HG03354 (cell line): ENCODE results near the gene PLEKHD1.
"Not testable (repeated sequence)": the region's sequence is repeated elsewhere in the genome, so short reads cannot be mapped to it uniquely, and the experiment has no call there.

Experiments
- ATAC-seq: cut with Tn5 transposase; IDR thresholded peaks from one replicate; pipeline ENCODE4 v1.9.1; 2021; ENCODE audit warnings: mild to moderate bottlenecking; ENCODE audit not compliant: unreplicated experiment, poor library complexity, severe bottlenecking

PLEKHD1 gene

DNA sequence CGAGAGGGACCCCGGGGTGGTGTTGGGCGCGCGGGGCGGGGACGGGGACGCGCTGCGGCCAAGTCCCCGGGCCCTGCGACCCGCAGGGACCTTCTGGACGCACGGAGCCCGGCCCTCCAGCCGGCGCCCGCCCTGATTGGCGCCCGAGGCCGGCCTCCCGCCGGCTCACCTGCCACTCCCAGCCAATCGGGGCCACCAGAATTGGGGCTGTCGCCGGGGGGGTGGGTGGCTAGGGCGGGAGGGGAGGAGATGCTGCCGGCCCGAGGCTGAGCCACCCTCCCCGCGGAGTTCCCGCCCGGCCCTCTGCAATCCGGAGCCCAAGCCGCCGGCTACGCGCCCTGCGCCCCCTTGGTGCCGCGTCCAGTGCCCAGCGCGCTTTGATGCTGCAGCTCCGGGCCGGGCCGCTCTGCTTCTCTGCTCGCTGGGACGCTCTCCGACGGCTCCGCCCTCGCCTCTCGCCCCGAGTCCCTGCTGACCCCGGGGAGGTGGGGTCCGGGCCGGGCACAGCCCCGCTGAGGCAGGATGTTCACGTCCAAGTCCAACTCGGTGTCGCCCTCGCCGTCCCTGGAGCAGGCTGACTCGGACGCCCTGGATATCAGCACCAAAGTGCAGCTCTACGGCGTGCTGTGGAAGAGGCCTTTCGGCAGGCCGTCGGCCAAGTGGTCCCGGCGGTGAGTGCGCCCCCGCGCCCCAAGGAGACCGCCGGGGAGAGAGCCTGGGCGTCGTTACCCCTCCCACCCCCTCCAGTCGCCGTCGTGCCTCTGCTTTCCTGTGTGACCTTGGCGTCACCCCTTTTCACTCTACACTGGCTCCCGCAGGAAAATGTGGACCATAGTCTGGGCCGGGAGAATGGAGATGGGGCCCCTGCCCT is at the start of gene PLEKHD1:
Gene PLEKHD1 (plus strand): TSS at position 285 of the 871 bp plus-strand sequence. CDS start 238 bp downstream, at position 523.
- no peak for ATAC-seq

DNA sequence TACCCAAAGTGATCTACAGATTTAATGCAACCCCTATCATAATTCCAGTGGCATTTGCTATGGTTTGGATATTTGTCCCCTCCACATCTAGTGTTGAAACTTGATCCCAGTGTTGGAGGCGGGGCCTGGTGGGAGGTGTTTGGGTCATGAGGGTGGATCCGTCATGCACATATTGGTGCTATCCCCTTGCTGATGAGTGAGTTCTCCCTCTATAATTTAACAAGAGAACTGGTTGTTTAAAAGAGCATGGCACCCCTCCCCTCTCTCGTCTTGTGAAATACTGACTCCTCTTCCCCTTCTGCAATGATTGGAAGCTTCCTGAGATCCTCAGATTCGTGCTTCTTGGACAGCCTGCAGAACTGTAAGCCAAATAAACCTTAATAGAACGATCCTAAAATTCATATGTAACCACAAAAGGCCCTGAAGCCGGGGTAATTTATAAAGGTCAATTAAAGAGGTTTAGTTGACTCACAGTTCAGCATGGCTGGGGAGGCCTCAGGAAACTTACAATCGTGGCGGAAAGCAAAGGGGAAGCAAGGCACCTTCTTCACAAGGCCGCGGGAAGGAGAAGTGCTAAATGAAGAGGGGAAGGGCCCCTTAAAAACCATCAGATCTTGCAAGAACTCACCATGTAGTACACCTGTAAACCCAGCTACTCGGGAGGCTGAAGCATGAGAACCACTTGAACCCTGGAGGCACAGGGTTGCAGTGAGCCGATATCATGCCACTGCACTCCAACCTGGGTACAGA is 44.8 kb upstream of the PLEKHD1 start:
- ATAC-seq, result no peak

DNA sequence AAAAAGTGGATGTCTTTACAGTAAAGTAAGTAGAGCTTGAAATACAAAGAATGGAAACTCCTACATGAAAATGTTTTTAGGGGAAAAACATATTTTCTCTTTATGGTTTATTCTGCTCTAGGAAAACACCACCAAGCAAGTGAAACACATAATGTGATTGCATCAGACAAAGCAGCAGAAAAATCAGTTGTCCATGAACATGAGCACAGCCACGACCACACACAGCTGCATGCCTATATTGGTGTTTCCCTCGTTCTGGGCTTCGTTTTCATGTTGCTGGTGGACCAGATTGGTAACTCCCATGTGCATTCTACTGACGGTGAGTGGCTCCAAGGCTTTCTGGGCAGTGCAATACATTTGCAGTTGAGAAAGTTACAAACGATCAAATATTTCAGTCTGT is 42.6 kb upstream of the PLEKHD1 start:
- peak; percentile 83 for ATAC-seq

DNA sequence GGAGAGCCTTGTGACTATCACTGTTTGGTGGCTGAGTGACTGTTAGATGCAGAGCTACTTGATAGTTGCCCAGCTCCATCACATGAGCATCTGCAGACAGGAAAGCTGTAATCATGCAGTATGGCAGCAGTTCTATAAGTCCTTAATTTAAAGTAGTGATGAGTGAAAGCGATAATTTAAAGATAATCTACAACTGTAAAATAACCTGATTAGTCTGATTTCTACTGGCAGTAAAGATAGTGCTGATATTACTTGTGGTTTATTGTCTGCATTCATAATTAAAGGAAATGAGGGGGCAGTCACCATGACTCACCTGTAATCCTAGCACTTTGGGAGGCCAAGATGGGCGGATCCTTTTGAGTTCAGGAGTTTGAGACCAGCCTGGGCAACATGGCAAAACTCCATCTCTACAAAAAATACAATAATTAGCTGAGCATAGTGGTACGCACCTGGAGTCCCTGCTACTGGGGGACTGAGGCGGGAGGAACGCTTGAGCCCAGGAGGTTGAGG is 41.2 kb upstream of the PLEKHD1 start:
- ATAC-seq, result no peak

DNA sequence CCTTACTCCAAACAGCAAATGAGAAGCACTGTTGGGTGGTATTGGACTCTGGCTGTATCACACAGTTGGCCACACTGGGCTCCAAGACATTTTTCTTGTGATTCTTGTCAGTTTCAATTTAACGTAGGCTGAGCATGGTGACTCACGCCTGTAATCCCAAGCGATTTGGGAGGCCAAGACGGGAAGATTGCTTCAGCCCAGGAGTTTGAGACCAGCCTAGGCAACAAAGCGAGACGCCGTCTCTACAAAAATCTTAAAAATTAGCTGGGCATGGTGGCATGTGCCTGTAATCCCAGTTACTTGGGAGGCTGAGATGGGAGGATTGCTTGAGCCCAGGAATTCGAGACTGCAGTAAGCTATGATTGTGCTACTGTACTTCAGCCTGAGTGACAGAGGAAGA is 35.3 kb upstream of the PLEKHD1 start:
- ATAC-seq, result no peak

DNA sequence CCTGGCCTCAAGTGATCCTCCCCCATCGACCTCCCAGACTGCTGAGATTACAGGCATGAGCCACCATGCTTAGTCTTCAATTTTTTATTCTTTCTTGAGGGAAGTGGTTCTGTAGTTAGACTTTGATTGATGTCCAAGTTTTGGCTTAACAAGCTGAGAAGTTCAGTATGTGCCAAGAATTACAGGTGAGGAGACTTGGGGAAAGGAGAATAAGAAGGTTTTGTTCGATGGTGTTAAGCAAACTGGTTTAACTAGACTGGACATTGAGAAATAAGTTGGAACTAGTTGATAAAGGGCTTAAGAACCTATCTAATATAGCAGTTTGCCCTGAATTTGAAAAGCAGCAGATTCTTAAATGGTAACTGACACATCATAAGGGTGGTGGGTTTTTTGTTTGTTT is 32.6 kb upstream of the PLEKHD1 start:
- ATAC-seq, result no peak

- ATAC-seq, result no peak
Observed at GRCh38 chr14:69458350-69458749, 26.2 kb upstream of the PLEKHD1 start.

- no peak for ATAC-seq
Observed at GRCh38 chr14:69459122-69459521, 25.4 kb upstream of the PLEKHD1 start.

- peak; percentile 66 for ATAC-seq
Observed at GRCh38 chr14:69460093-69460701, 24.3 kb upstream of the PLEKHD1 start.

DNA sequence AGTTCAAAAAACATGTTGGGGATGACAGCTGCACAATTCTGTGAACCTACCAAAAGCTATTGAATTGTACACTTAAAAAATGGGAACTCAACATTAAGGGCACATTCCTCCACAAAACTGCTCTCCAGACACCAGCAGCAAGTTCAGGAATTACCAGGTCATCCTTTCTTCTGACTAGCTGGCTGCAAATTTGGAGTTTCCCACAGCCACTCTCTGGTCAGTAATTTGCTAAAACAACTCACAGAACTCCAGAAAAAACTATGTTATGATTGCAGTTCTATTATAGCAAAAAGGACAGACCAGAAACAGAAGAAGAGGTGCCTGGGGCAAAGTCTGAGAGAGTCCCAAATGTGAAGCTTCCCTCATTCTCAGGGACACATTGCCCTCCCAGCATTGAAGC is 20.1 kb upstream of the PLEKHD1 start:
- ATAC-seq, result no peak

DNA sequence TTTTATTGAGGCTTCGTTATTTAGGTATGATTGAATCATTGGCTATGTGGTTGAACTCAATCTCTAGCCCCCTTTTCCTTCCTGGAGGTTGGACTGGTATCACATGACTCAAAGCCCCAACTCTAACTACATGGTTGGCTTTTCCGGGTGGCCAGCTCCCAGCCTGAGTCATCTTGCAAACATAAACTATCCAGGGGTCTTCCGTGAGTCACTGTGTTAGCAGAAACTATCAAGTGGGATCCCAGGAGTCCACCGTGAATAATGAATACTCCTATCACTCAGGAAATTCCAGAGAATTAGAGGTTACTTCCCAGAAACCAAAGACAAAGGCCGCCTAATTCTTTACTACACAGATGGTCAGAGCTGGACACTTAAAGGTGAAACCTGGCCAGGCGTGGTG is 19.7 kb upstream of the PLEKHD1 start:
- ATAC-seq, result no peak

- no peak for ATAC-seq
Observed at GRCh38 chr14:69468949-69469348, 15.6 kb upstream of the PLEKHD1 start.

DNA sequence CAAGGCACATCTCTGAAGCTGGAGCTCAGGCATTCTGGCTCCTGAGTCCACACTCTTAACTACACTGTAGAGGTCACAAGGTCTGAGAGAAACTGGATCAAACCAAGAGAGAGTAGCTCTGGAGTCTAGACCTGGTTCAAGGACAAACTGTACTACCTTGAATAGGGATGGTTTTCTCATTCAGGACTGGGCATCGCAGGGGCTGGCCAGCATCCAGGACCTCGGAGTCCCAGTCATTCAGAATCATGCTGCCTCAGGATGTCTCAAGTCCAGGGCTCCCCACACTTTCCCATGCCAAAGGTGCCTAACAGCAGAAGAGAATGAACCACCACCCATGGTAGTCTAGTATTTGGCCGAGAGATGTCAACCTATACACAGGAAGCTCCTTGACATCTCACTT is 13.1 kb upstream of the PLEKHD1 start:
- ATAC-seq, result no peak

GRCh38 chr14:69471916-69472315 is 12.6 kb upstream of the PLEKHD1 start:
- ATAC-seq, result no peak

DNA sequence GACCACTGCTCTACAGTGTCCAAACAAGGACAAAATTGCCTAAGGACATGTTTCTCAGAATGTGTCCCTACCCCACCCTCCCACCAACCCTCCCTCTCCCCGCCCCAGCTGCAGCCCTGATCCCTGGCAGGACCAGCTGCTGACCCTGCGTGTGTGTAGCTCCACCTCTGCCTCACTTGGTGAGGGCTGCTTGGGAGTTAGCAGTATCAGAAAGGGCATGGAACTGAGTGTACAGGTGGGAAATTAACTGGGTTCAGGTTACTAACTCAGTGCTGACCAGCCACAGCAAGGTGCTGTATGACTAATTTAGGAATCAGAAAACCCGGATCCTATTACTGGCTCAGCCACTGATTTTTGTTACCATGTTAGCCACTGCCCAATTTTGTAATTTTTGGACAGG is 11.3 kb upstream of the PLEKHD1 start:
- no peak for ATAC-seq

DNA sequence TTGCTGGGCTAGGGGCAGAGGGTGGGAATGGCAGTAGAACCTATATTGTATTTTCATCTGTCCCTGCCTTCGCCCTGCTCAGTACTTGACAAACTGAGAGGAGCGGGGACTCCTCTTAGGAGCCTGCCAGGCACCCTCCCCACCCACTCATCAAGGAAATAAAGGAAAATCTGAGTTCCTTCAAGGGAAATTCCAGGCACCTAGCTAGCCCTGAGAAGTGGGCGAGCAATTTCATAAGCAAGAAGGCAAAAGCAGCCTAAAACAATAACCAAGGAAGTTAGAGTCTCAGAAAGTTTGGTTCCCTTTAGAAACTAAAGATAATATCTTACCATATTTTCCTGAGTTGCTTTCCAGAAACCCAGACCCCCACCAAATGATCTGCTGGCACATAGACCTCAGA is 10.6 kb upstream of the PLEKHD1 start:
- no peak for ATAC-seq

DNA sequence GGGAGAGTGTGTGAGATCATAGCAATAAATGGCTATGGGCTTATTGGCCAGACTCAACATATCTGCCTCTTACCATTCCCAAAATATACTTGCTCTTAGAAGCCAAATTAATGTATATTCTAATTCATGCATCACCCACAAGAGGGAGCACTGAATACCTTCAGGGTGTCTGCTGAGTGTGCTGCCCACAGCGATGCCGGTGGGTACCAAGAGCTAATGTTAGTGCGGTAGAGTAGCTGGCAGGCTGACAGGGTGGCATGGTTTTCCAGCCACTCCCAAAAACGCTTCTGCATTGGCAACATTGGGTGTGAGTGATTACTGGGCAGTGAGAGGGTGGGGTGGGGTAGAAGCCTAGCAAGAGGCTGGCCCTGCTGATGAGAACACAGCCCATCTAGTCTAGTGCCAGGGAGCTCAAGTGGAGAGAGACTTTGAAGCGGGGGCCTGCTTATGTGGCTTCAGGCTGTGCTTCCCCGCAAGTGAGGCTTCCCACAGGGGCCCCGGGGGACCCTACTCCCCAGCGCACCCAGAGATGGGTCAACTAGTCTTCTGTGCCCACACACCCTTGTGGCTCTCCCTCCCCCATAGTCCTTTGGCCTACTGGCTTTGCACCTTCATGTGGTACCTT is 9.2 kb upstream of the PLEKHD1 start:
- no peak for ATAC-seq

DNA sequence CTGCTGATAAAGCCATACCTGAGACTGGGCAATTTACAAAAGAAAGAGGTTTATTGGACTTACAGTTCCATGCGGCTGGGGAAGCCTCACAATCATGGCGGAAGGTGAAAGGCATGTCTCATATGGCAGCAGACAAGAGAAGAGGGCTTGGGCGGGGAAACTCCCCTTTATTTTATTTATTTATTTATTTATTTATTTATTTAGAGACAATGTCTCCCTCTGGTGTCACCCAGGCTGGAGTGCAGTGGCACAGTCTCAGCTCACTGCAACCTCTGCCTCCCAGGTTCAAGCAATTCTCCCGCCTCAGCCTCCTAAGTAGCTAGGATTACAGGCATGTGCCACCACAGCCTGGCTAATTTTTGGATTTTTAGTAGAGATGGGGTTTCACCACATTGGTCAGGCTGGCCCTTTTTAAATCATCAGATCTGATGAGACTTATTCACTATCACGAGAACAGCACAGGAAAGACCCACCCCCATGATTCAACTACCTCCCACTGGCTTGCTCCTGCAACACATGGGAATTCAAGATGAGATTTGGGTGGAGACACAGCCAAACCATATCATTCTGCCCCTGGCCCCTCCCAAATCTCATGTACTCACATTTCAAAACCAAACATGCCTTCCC is 7.6 kb upstream of the PLEKHD1 start:
- not testable (repeated sequence) for ATAC-seq

DNA sequence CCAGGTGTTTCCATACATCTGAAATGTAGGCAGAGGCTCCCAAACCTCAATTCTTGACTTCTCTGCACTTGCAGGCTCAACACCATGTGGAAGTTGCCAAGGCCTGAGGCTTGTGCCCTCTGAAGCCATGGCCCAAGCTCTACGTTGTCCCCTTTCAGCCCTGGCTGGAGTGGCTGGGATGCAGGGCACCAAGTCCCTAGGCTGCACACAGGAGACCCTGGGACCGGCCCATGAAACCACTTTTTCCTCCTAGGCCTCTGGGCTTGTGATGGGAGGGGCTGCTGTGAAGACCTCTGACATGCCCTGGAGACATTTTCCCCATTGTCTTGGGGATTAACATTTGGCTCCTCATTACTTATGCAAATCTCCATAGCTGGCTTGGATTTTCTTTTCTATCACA is 6.5 kb upstream of the PLEKHD1 start:
- not testable (repeated sequence) for ATAC-seq

DNA sequence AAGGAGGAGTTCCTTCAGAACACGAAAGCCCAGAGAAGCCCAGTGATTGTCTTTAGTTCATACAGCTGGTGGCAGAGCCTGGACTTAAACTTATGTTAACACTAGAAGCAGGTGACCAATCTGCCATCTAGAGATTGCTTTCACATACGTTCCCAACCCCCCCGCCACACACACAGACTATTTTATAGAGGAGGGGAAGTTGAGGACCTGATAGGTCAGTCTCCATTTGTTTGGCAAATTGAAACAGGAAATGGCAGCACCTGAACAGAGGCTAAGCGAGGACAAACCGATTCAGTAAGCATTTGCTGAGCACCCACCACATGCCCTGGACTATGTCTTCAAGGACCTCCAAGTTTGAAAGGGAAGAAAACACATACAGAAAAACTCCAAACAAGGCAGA is 4.8 kb upstream of the PLEKHD1 start:
- ATAC-seq, result no peak
